SK-N-SH (cell line): ENCODE results near the gene STK38. TPM values are rescaled to one million over a fixed set of nuclear protein-coding genes. Genes with fewer than 3 reads are reported as not detected.

Experiments used
- CTCF ChIA-PET: fragments of 300-600, 350-600 bp; formaldehyde crosslinking; extraction: SDS; loops from one replicate; lab custom pipeline; 2021; lab: Yijun Ruan, JAX
- POLR2A ChIA-PET: fragments of 350-600 bp; sonication (Branson Sonifier 250); formaldehyde crosslinking; extraction: SDS; loops from one replicate; lab custom pipeline; 2020; ENCODE audit warnings: antibody characterized with exemption, inconsistent platforms; lab: Yijun Ruan, JAX
- DNase-seq: peaks from one replicate; pipeline ENCODE4 v3.0.0; 2012
- H2AFZ ChIP-seq: fragments of 200-600 bp; sonication (generic); 2 replicates; pipeline ENCODE4 v1.8.1; 2016; ENCODE audit warnings: antibody characterized with exemption, mild to moderate bottlenecking, low read depth
- H3F3A ChIP-seq: fragments of 200-600 bp; sonication (generic); replicated peaks from 2 replicates; pipeline ENCODE3; 2016; ENCODE audit warnings: antibody characterized with exemption, mild to moderate bottlenecking; ENCODE audit not compliant: insufficient read depth
- H3K27ac ChIP-seq, 2 experiments: fragments of 200-500 bp in 1 of 2; fragments of 200-600 bp in 1 of 2; sonication (Bioruptor generic) in 1 of 2; sonication (generic), shearing (Covaris generic) in 1 of 2; 2 replicates each; pipeline versions ENCODE4 v1.5.1 to v1.6.1; 2014 to 2016; ENCODE audit warnings: low read depth in 2 of 2, inconsistent platforms in 1 of 2, low read length in 1 of 2, mild to moderate bottlenecking in 1 of 2, mixed read lengths in 1 of 2
- H3K27me3 ChIP-seq: fragments of 200-600 bp; sonication (generic), shearing (Covaris generic); 2 replicates; pipeline ENCODE4 v1.6.1; 2016; ENCODE audit warnings: mixed run types; ENCODE audit not compliant: insufficient read depth
- H3K36me3 ChIP-seq, 2 experiments: fragments of 200-500 bp in 1 of 2; fragments of 200-600 bp in 1 of 2; sonication (Bioruptor generic) in 1 of 2; sonication (generic) in 1 of 2; replicated peaks in 1 of 2; 2 replicates each; pipeline versions ENCODE3 to v1.5.1; 2014 to 2016; ENCODE audit warnings: low read length in 1 of 2, mild to moderate bottlenecking in 1 of 2; ENCODE audit not compliant: insufficient read depth in 2 of 2, control insufficient read depth in 1 of 2
- H3K4me1 ChIP-seq, 2 experiments: fragments of 200-500 bp in 1 of 2; fragments of 200-600 bp in 1 of 2; sonication (Bioruptor generic) in 1 of 2; sonication (generic), shearing (Covaris generic) in 1 of 2; 2 replicates each; pipeline versions ENCODE4 v1.5.1 to v1.6.1; 2014 to 2016; ENCODE audit warnings: low read depth in 1 of 2, low read length in 1 of 2, mixed run types in 1 of 2; ENCODE audit not compliant: insufficient read depth in 2 of 2, control insufficient read depth in 1 of 2
- H3K4me2 ChIP-seq: fragments of 200-600 bp; sonication (generic), shearing (Covaris generic); 2 replicates; pipeline ENCODE4 v1.6.1; 2017; ENCODE audit warnings: mixed run types
- H3K4me3 ChIP-seq, 2 experiments: fragments of 200-500 bp in 1 of 2; fragments of 200-600 bp in 1 of 2; sonication (Bioruptor generic) in 1 of 2; sonication (generic), shearing (Covaris generic) in 1 of 2; 2 replicates each; pipeline versions ENCODE4 v1.5.1 to v1.8.1; 2014 to 2016; ENCODE audit warnings: low read depth in 2 of 2, inconsistent platforms in 1 of 2, low read length in 1 of 2, mild to moderate bottlenecking in 1 of 2, mixed read lengths in 1 of 2, moderate library complexity in 1 of 2
- H3K79me2 ChIP-seq: fragments of 200-600 bp; sonication (generic); 2 replicates; pipeline ENCODE4 v1.8.1; 2017; ENCODE audit warnings: mild to moderate bottlenecking; ENCODE audit not compliant: insufficient read depth
- H3K9ac ChIP-seq: fragments of 200-600 bp; sonication (generic); 2 replicates; pipeline ENCODE4 v1.6.1; 2017; ENCODE audit warnings: mixed run types
- H3K9me2 ChIP-seq: fragments of 200-600 bp; sonication (generic); 2 replicates; pipeline ENCODE4 v1.6.1; 2017; ENCODE audit warnings: mixed run types
- H3K9me3 ChIP-seq: fragments of 200-600 bp; sonication (generic); 2 replicates; pipeline ENCODE4 v1.6.1; 2017; ENCODE audit warnings: mixed run types, mild to moderate bottlenecking, moderate library complexity
- H4K20me1 ChIP-seq: fragments of 200-600 bp; sonication (generic); 2 replicates; pipeline ENCODE4 v1.6.1; 2017; ENCODE audit warnings: mild to moderate bottlenecking, mixed run types; ENCODE audit not compliant: insufficient read depth
- CHD2 ChIP-seq: fragments of 150-350 bp; IDR thresholded peaks from 2 replicates; pipeline ENCODE4 v1.6.1; 2018; ENCODE audit warnings: low read length; ENCODE audit not compliant: partially characterized antibody
- EZH2phosphoT487 ChIP-seq: fragments of 200-600 bp; sonication (generic); IDR thresholded peaks from 2 replicates; pipeline ENCODE4 v1.6.1; 2017; ENCODE audit warnings: low read depth, mixed run types, mild to moderate bottlenecking, antibody characterized with exemption, moderate library complexity, borderline replicate concordance
- FOSL2 ChIP-seq: IDR thresholded peaks from 2 replicates; pipeline ENCODE4 v1.4.0; 2012; ENCODE audit warnings: low read depth, mild to moderate bottlenecking, moderate library complexity, borderline replicate concordance
- GABPA ChIP-seq: IDR thresholded peaks from 2 replicates; pipeline ENCODE4 v1.4.0; 2012; ENCODE audit warnings: low read depth, mild to moderate bottlenecking
- IRF3 ChIP-seq: fragments of 150-350 bp; IDR thresholded peaks from 2 replicates; pipeline ENCODE4 v1.6.1; 2016; ENCODE audit warnings: mild to moderate bottlenecking, low read depth, low read length
- NFIC ChIP-seq: IDR thresholded peaks from 2 replicates; pipeline ENCODE4 v1.4.0; 2012; ENCODE audit warnings: borderline replicate concordance
- NRF1 ChIP-seq: IDR thresholded peaks from 2 replicates; pipeline ENCODE4 v1.6.1; 2012; ENCODE audit warnings: low read depth, mild to moderate bottlenecking, low read length
- POLR2AphosphoS5 ChIP-seq: IDR thresholded peaks from 2 replicates; pipeline ENCODE4 v1.6.1; 2012; ENCODE audit warnings: low read depth, low read length
- RAD21 ChIP-seq: IDR thresholded peaks from 2 replicates; pipeline ENCODE4 v1.6.1; 2012; ENCODE audit warnings: mild to moderate bottlenecking, low read length
- RCOR1 ChIP-seq: fragments of 150-350 bp; IDR thresholded peaks from 2 replicates; pipeline ENCODE4 v1.6.1; 2017; ENCODE audit warnings: antibody characterized with exemption, low read length
- REST ChIP-seq: IDR thresholded peaks from 2 replicates; pipeline ENCODE4 v1.6.1; 2012; ENCODE audit warnings: mild to moderate bottlenecking, low read depth, low read length, moderate library complexity
- SIN3A ChIP-seq: IDR thresholded peaks from 2 replicates; pipeline ENCODE4 v1.6.1; 2012; ENCODE audit warnings: low read depth, mild to moderate bottlenecking, low read length, moderate library complexity, borderline replicate concordance
- TCF12 ChIP-seq: IDR thresholded peaks from 2 replicates; pipeline ENCODE4 v1.4.0; 2012
- TEAD4 ChIP-seq: IDR thresholded peaks from 2 replicates; pipeline ENCODE4 v1.4.0; 2012; ENCODE audit warnings: mild to moderate bottlenecking, borderline replicate concordance; ENCODE audit not compliant: insufficient read depth
- WGBS: methylation state at CpG from one replicate; pipeline ENCODE4 v1.1.6; 2017; ENCODE audit warnings: low lambda C conversion rate; 5-methylcytosine and 5-hydroxymethylcytosine counted together
- polyA plus RNA-seq, 3 experiments: library from polyadenylated mRNA; depleted of rRNA; stranded (reverse); fragments of >200 nt; gene quantifications; 2 replicates each; pipeline ENCODE4 v1.2.3, GENCODE V29; 2012
- TF ChIP-seq, protein P1 (sequence below): IDR thresholded peaks from 2 replicates; pipeline ENCODE4 v1.4.0; 2012; ENCODE audit warnings: low read depth, borderline replicate concordance
- TF ChIP-seq, protein P2 (sequence below): fragments of 200-600 bp; sonication (generic); IDR thresholded peaks from 2 replicates; pipeline ENCODE4 v1.6.1; 2017; ENCODE audit warnings: antibody characterized with exemption, mild to moderate bottlenecking, moderate library complexity
- TF ChIP-seq, protein P3 (sequence below): IDR thresholded peaks from 2 replicates; pipeline ENCODE4 v1.4.0; 2012; ENCODE audit warnings: low read depth, borderline replicate concordance

STK38 gene
- polyA plus RNA-seq, 1 of the 3 experiments (the other 2 are of a cell fraction) = 10.2 TPM

- H3K9me2 ChIP-seq = no peaks in the 10 kb centered on the region
- 89% methylated on average over 5 of the region's 5 CpGs for WGBS
- H3K27ac ChIP-seq = no peak overlapping the region
- no peaks in the 10 kb centered on the region for H3K9me3 ChIP-seq
- H3K79me2 ChIP-seq = no peaks in the 10 kb centered on the region
- no peaks in the 10 kb centered on the region; a peak in 1 of 4 replicates for H3K4me1 ChIP-seq
- POLR2A ChIA-PET = no interaction called here
- no peak overlapping the region for H3K4me2 ChIP-seq
- H3K4me3 ChIP-seq = no peak overlapping the region
- no peaks in the 10 kb centered on the region for H4K20me1 ChIP-seq
- no peaks in the 10 kb centered on the region for H3K27me3 ChIP-seq
- H2AFZ ChIP-seq = no peak overlapping the region
- peaks cover 3% of the 10 kb centered on the region for H3F3A ChIP-seq
- H3K36me3 ChIP-seq = no peaks in the 10 kb centered on the region
- no peak overlapping the region for H3K9ac ChIP-seq
- DNase-seq = no peak
- TF ChIP-seq, protein P1, sequence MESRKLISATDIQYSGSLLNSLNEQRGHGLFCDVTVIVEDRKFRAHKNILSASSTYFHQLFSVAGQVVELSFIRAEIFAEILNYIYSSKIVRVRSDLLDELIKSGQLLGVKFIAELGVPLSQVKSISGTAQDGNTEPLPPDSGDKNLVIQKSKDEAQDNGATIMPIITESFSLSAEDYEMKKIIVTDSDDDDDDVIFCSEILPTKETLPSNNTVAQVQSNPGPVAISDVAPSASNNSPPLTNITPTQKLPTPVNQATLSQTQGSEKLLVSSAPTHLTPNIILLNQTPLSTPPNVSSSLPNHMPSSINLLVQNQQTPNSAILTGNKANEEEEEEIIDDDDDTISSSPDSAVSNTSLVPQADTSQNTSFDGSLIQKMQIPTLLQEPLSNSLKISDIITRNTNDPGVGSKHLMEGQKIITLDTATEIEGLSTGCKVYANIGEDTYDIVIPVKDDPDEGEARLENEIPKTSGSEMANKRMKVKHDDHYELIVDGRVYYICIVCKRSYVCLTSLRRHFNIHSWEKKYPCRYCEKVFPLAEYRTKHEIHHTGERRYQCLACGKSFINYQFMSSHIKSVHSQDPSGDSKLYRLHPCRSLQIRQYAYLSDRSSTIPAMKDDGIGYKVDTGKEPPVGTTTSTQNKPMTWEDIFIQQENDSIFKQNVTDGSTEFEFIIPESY = no peak
- TF ChIP-seq, protein P2, sequence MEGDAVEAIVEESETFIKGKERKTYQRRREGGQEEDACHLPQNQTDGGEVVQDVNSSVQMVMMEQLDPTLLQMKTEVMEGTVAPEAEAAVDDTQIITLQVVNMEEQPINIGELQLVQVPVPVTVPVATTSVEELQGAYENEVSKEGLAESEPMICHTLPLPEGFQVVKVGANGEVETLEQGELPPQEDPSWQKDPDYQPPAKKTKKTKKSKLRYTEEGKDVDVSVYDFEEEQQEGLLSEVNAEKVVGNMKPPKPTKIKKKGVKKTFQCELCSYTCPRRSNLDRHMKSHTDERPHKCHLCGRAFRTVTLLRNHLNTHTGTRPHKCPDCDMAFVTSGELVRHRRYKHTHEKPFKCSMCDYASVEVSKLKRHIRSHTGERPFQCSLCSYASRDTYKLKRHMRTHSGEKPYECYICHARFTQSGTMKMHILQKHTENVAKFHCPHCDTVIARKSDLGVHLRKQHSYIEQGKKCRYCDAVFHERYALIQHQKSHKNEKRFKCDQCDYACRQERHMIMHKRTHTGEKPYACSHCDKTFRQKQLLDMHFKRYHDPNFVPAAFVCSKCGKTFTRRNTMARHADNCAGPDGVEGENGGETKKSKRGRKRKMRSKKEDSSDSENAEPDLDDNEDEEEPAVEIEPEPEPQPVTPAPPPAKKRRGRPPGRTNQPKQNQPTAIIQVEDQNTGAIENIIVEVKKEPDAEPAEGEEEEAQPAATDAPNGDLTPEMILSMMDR = no peak
- TF ChIP-seq TCF12 = no peak
- no peak for TF ChIP-seq CHD2
- no peak for TF ChIP-seq SIN3A
- no peak for TF ChIP-seq POLR2AphosphoS5
- TF ChIP-seq IRF3 = no peak
- TF ChIP-seq, protein P3, sequence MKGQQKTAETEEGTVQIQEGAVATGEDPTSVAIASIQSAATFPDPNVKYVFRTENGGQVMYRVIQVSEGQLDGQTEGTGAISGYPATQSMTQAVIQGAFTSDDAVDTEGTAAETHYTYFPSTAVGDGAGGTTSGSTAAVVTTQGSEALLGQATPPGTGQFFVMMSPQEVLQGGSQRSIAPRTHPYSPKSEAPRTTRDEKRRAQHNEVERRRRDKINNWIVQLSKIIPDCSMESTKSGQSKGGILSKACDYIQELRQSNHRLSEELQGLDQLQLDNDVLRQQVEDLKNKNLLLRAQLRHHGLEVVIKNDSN = no peak
- CTCF ChIA-PET = no interaction called here
Measured at GRCh38 chr6:36556281-36556680, 9.0 kb upstream of the STK38 start.

- H3K4me1 ChIP-seq = no peaks in the 10 kb centered on the region; a peak in 1 of 4 replicates
- no peak overlapping the region for H3K4me2 ChIP-seq
- H3K9me2 ChIP-seq = no peaks in the 10 kb centered on the region
- CTCF ChIA-PET = no interaction called here
- WGBS = 90% methylated on average over 1 of the region's 1 CpG
- H3K79me2 ChIP-seq = no peaks in the 10 kb centered on the region
- H3F3A ChIP-seq = peaks cover 3% of the 10 kb centered on the region
- DNase-seq = no peak
- no peak overlapping the region for H3K9ac ChIP-seq
- no peak overlapping the region for H3K4me3 ChIP-seq
- no peaks in the 10 kb centered on the region for H3K36me3 ChIP-seq
- H4K20me1 ChIP-seq = no peaks in the 10 kb centered on the region
- no peak overlapping the region for H3K27ac ChIP-seq
- no peaks in the 10 kb centered on the region for H3K27me3 ChIP-seq
- POLR2A ChIA-PET = no interaction called here
- no peak overlapping the region for H2AFZ ChIP-seq
- H3K9me3 ChIP-seq = no peaks in the 10 kb centered on the region
- TF ChIP-seq FOSL2 = no peak
- no peak for TF ChIP-seq NRF1
- TF ChIP-seq CHD2 = no peak
- no peak for TF ChIP-seq REST
- TF ChIP-seq RAD21 = no peak
- TF ChIP-seq SIN3A = no peak
- TF ChIP-seq EZH2phosphoT487 = no peak
- TF ChIP-seq GABPA = no peak
- TF ChIP-seq TEAD4 = no peak
- no peak for TF ChIP-seq POLR2AphosphoS5
- TF ChIP-seq RCOR1 = no peak
- no peak for TF ChIP-seq NFIC
Measured at GRCh38 chr6:36555750-36556252, 8.5 kb upstream of the STK38 start.
